CD4-positive, alpha-beta T cell treated with Interleukin-10 for 1 hour (primary cell): ENCODE measurements around the gene PCDH18.
"Not testable (repeated sequence)": the region's sequence is repeated elsewhere in the genome, so short reads cannot be mapped to it uniquely, and the experiment has no call there.

Experiments used
- DNase-seq: peaks from one replicate; pipeline ENCODE4 v3.0.0-alpha.2; 2020

Gene PCDH18

GRCh38 chr4:137530176-137530575 lies 2.1 kb downstream of the PCDH18 start:
- no peak for DNase-seq

DNA sequence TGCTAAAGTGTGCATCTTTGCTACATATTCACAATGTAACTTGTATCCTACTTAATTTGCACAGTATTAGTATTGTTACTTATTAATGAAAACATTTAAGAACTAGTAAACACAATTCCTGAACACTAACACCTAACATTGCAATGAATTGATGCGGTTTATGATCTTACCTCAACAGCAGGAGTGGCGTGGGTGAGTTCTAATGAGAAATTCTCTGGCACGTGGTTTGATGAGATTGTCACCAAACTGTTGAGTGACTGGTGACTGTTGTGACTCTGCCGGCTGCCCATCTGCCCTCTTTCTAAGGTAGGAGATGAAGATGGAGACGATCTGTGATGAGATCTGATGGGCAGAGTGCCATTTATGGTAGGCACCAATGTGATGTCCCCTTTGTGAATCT lies 2.9 kb downstream of the PCDH18 start:
- DNase-seq = no peak

- no peak for DNase-seq
Measured at GRCh38 chr4:137528673-137529072, 3.6 kb downstream of the PCDH18 start.

DNA sequence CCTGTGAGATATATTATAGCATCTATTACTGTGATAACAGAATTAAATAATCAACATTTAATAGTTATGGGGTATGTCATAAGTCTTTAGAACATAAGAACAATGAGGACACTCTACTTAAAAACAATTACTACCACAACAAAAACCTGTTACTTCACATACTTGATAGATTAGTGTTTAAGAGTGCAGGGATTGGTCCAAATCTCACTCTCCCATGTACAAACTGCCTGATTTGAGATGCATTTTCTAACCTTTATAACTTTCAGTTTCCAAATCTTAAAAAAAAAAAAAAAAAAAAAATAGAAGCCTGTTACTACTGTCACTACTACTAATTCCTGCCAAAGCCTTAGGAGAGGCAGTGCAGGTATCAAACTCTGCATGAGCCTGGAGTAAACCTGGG lies 5.6 kb downstream of the PCDH18 start:
- DNase-seq = no peak

DNA sequence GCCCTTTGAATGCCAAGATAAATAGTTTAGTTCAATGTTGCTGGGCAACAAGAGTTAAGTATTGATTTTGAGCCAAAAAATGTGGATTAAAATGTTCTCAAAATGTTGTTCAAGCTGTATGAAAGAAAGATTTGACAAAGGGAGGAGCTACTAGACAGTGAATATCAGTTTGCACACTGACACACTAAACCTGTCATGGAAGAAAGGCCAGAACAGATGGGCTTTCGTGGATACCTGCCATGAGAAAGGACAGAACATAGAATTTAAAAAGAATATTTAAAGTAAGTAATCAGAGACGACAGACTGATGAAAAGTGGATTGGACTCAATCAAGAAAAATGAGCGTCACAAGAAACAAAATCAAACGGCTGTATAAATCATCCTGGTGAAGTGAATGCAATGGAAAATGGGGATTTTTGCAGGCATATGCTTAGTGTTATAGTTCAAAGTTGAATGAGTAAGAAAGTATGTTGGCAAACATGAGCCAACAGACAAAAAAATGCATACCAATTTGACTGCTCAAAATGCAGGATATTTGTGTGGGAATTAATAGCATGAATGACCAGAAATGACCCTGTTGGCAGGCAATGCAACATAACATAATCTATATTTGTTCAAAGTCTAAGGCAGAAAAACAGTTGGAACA lies 7.4 kb downstream of the PCDH18 start:
- no peak for DNase-seq

DNA sequence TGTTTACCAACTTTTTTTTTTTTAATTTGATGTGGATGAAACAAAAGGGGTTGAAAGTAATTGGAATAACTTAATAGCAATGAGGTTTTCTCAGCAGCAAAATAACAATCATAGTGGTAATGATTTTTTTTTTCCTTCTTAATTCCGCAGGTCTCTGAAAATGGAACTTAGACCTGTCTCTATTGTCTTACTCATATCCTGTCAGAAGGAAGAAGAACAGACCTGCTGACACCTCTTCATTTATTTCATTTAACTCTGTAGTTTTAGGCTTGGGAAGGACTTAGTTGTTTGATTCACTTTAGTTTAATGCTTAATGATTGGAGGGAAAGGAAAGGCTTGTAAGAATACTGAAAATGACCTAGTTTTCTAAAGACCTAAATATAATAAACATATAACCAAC lies 9.0 kb downstream of the PCDH18 start:
- DNase-seq = no peak

GRCh38 chr4:137521053-137521452 lies 11.2 kb downstream of the PCDH18 start:
- DNase-seq = no peak

- DNase-seq = no peak
Measured at GRCh38 chr4:137519406-137519805, 12.9 kb downstream of the PCDH18 start.

- not testable (repeated sequence) for DNase-seq
Measured at GRCh38 chr4:137517323-137517722, 15.0 kb downstream of the PCDH18 start.

DNA sequence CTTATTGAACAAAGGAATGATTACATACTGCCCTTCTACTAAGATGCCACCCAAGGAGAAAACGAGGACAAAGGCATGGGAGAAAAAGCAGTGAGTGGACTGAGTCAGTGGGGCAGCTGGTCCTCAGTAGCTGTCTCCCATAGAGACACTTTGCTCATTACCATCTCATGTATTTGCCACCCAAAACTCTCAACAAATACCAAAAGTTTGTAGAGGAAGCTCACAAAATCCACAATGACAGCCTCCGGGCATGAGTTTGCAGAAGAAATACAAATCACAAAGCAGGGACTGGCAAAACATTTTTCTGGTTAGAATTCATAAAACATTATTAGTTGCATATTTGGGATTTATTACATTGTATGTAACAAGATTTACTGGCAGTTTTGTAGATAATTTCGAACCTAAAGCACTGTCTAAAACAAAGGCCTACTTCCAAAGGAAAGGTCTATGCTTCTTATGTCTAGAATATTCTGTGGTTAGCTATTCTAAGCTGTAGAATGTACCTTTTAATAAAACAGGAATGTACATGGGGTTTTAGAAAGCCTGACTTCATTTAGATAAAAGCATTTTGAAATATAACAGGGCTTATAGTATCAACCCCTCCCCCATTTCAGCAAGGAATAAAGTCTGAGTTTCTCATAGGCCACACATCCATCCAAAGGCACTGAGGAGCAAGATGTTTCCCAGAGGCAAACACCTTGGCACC lies 17.7 kb downstream of the PCDH18 start:
- DNase-seq = no peak

- no peak for DNase-seq
Measured at GRCh38 chr4:137510557-137511265, 21.6 kb downstream of the PCDH18 start.

- DNase-seq = no peak
Measured at GRCh38 chr4:137509855-137510282, 22.4 kb downstream of the PCDH18 start.

- DNase-seq = no peak
Measured at GRCh38 chr4:137502339-137503129, 29.8 kb downstream of the PCDH18 start.

DNA sequence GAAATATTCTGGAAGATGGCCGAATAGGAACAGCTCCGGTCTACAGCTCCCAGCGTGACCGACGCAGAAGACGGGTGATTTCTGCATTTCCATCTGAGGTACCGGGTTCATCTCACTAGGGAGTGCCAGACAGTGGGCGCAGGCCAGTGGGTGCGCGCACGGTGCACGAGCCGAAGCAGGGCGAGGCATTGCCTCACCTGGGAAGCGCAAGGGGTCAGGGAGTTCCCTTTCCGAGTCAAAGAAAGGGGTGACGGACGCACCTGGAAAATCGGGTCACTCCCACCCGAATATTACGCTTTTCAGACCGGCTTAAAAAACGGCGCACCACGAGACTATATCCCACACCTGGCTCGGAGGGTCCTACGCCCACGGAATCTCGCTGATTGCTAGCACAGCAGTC lies 36.0 kb downstream of the PCDH18 start:
- not testable (repeated sequence) for DNase-seq

DNA sequence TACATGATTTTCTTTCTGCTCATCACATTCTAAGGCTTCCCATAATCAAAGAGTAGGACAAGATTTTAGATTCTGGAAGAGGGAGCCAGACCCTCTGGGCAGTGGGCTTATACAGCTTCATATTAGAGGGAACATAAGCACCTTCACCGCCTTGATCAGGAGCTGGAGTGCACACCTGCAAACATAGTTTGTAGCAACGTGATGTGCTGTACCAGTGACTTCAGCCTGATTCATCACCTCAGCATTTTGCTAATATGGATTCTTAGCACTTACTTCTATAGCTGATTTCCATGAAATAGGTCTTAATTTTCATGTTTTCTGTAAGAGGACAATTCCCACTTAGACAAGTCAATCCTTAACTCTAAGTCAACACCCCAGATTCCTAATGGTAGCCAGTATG lies 36.7 kb downstream of the PCDH18 start:
- no peak for DNase-seq

GRCh38 chr4:137483313-137483959 lies 48.9 kb downstream of the PCDH18 start:
- not testable (repeated sequence) for DNase-seq

GRCh38 chr4:137479657-137480056 lies 52.6 kb downstream of the PCDH18 start:
- not testable (repeated sequence) for DNase-seq

GRCh38 chr4:137476345-137476744 lies 55.9 kb downstream of the PCDH18 start:
- no peak for DNase-seq

- DNase-seq = no peak
Measured at GRCh38 chr4:137474711-137475301, 57.5 kb downstream of the PCDH18 start.

- DNase-seq = no peak
Measured at GRCh38 chr4:137471895-137472294, 60.4 kb downstream of the PCDH18 start.

GRCh38 chr4:137471461-137471860 lies 60.8 kb downstream of the PCDH18 start:
- no peak for DNase-seq

- DNase-seq = no peak
Measured at GRCh38 chr4:137470806-137471205, 61.5 kb downstream of the PCDH18 start.
